ENCODE data around the gene CD163. TPM values are rescaled to one million over a fixed set of nuclear protein-coding genes. Genes with fewer than 3 reads are reported as not detected.
"Not testable (repeated sequence)": the region's sequence is repeated elsewhere in the genome, so short reads cannot be mapped to it uniquely, and the experiment has no call there.

CD163 gene
- total and polyA plus RNA-seq, 2 donors (not counting 1 experiment from before 2014, with no cell fraction given) = 0.03 TPM; not detected in 1

DNA sequence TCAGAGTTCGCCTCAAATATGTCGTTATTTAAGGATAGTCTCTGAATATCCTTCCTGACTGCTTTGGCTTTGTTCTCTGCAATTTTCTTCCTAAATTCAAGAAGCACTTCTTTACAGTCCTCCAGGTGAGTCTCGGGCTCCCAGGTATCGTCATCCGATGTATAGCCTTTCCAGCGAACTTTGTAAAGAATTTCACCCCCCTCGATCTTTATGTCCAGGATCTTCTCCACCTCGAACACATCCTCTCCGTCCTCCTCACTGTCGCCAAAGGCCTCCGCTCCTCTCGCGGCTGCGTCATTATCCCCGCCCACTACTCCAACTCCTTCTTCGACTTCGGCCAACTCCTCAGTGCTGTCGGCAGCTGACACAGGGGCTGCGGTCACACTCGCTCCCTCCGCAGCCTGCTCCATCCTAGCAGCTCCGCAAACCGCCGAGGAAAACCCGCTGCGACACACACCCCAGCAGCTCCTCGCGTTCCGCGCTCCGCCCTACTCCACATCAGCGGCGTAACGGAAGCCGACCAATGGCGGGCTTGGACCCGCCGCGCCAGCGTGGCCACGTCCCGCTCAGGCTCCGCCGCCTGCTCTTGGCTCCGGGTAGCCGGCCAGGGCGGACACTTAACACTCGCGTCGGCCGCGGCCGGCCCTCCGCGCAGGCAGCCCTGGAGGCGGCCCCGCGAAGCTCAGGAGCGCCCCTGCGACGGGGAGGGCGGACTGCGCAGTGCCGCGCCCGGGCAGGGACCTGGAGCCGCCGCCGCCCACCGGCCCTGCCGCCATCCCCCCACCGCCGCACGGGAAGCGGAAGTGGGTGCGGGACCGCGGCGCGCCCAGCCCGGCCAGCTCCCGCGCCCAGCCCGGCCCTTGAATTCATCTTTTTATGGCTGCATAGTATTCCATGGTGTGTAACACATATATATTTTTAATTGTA is 63.7 kb downstream of the CD163 start:
- Histone ChIP-seq H3K4me1 (ENCODE audit: control insufficient read depth, extremely low read depth, insufficient read depth, low read length) (no peaks in the 10 kb centered on the region), H3K27me3 (ENCODE audit: control insufficient read depth, insufficient read depth, low read length) (no peaks in the 10 kb centered on the region), H3K9ac (ENCODE audit: insufficient read depth, low read length) (no peak overlapping the region), H4K20me1 (ENCODE audit: control insufficient read depth, extremely low read depth, insufficient read depth, low read length) (no peaks in the 10 kb centered on the region), H3K9me3 (ENCODE audit: control insufficient read depth, insufficient read depth, low read depth, low read length) (no peaks in the 10 kb centered on the region), H3K79me2 (ENCODE audit: control insufficient read depth, insufficient read depth, low read length) (no peaks in the 10 kb centered on the region), H3K4me3 (replicated peaks in 1 of 4; ENCODE audit: control extremely low read depth in 1 of 4, insufficient read depth in 1 of 4, low read depth in 3 of 4, low read length in 4 of 4) (peak overlapping the region; percentile 12 to 53 (median 36)), H3K27ac (ENCODE audit: insufficient read depth, low read length) (peak overlapping the region; percentile 16), H3K4me2 (ENCODE audit: extremely low read depth, insufficient read depth, low read length) (peak overlapping the region; percentile 41), H3K36me3 (ENCODE audit: control insufficient read depth, insufficient read depth, low read length) (no peaks in the 10 kb centered on the region), H2AFZ (ENCODE audit: low read length) (peak overlapping the region; percentile 81)
- TF ChIP-seq EZH2 (IDR thresholded peaks at IDR 0.05; ENCODE audit: low read length, missing control alignments) = no peak
- TF ChIP-seq, protein P1, sequence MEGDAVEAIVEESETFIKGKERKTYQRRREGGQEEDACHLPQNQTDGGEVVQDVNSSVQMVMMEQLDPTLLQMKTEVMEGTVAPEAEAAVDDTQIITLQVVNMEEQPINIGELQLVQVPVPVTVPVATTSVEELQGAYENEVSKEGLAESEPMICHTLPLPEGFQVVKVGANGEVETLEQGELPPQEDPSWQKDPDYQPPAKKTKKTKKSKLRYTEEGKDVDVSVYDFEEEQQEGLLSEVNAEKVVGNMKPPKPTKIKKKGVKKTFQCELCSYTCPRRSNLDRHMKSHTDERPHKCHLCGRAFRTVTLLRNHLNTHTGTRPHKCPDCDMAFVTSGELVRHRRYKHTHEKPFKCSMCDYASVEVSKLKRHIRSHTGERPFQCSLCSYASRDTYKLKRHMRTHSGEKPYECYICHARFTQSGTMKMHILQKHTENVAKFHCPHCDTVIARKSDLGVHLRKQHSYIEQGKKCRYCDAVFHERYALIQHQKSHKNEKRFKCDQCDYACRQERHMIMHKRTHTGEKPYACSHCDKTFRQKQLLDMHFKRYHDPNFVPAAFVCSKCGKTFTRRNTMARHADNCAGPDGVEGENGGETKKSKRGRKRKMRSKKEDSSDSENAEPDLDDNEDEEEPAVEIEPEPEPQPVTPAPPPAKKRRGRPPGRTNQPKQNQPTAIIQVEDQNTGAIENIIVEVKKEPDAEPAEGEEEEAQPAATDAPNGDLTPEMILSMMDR (conservative IDR thresholded peaks at IDR 0.05 in 1 of 2, IDR thresholded peaks at IDR 0.05 in 1 of 2; ENCODE audit: low read depth in 1 of 2, low read length in 2 of 2) = no peak
- peak; percentile 56 to 68 for DNase-seq (ENCODE audit: low read depth in 2 of 2)

DNA sequence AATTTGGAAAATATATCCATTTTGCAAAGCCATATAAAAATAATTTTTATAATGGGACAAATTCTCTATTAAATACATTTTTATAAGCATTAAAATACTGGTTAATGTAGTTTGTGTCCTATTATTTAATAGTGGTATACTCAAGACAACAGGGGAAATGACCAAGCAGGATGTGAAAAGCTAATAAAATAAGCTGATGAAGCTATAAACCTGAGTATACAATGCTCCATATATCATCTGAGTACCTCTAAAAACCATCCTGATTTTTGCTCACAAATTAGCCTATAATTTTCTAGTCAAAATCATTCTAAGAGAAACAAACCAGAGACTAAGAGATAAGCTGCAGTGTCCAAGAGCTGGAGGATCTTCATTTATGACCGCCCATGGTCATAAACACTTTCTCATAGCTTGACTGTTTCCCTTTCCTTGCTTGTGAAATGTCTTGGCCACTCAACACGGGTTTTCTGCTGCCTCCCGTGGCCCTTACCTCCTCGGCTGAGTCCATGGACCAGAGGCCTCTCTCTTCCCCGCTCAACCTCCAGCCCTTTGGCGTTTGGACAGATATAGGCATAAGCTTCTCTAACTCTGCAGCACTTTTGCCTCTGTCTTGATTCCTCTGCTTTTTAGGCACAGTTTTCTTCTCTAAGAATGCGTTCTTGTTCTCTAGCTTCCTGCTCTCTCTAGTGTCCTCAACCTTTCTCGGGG is 65.1 kb downstream of the CD163 start:
- not testable (repeated sequence) for H3K4me3 ChIP-seq (replicated peaks in 1 of 4; ENCODE audit: control extremely low read depth in 1 of 4, insufficient read depth in 1 of 4, low read depth in 3 of 4, low read length in 4 of 4); H2AFZ ChIP-seq (ENCODE audit: low read length); H3K9ac ChIP-seq (ENCODE audit: insufficient read depth, low read length); H3K36me3 ChIP-seq (ENCODE audit: control insufficient read depth, insufficient read depth, low read length); DNase-seq (ENCODE audit: low read depth in 2 of 2); H3K79me2 ChIP-seq (ENCODE audit: control insufficient read depth, insufficient read depth, low read length); H3K27ac ChIP-seq (ENCODE audit: insufficient read depth, low read length); H4K20me1 ChIP-seq (ENCODE audit: control insufficient read depth, extremely low read depth, insufficient read depth, low read length); H3K9me3 ChIP-seq (ENCODE audit: control insufficient read depth, insufficient read depth, low read depth, low read length); H3K27me3 ChIP-seq (ENCODE audit: control insufficient read depth, insufficient read depth, low read length); H3K4me1 ChIP-seq (ENCODE audit: control insufficient read depth, extremely low read depth, insufficient read depth, low read length); H3K4me2 ChIP-seq (ENCODE audit: extremely low read depth, insufficient read depth, low read length)

DNA sequence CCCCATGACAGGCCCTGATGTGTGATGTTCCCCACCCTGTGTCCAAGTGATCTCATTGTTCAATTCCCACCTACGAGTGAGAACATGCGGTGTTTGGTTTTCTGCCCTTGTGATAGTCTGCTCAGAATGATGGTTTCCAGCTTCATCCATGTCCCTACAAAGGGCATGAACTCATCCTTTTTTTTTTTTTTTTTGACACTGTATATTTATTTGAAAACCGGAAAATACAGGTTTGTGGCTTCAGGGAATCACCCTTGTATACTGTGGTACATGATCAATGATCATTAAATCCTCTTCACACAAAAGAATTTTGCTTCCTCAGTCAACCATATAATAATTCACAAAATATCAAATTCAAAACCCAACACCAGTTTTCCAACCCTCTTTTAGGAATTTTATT is 66.1 kb downstream of the CD163 start:
- not testable (repeated sequence) for H2AFZ ChIP-seq (ENCODE audit: low read length); H3K36me3 ChIP-seq (ENCODE audit: control insufficient read depth, insufficient read depth, low read length); H3K9me3 ChIP-seq (ENCODE audit: control insufficient read depth, insufficient read depth, low read depth, low read length); H3K9ac ChIP-seq (ENCODE audit: insufficient read depth, low read length); H3K4me3 ChIP-seq (replicated peaks in 1 of 4; ENCODE audit: control extremely low read depth in 1 of 4, insufficient read depth in 1 of 4, low read depth in 3 of 4, low read length in 4 of 4); H3K4me1 ChIP-seq (ENCODE audit: control insufficient read depth, extremely low read depth, insufficient read depth, low read length); H3K27ac ChIP-seq (ENCODE audit: insufficient read depth, low read length); H4K20me1 ChIP-seq (ENCODE audit: control insufficient read depth, extremely low read depth, insufficient read depth, low read length); H3K79me2 ChIP-seq (ENCODE audit: control insufficient read depth, insufficient read depth, low read length); H3K27me3 ChIP-seq (ENCODE audit: control insufficient read depth, insufficient read depth, low read length); DNase-seq (ENCODE audit: low read depth in 2 of 2); H3K4me2 ChIP-seq (ENCODE audit: extremely low read depth, insufficient read depth, low read length)

Measured in fibroblast of lung (primary cell).